HG03378 (cell line): ENCODE data around the gene CREB3L2.
"Not testable (repeated sequence)": the region's sequence is repeated elsewhere in the genome, so short reads cannot be mapped to it uniquely, and the experiment has no call there.

Source experiments
- ATAC-seq: cut with Tn5 transposase; IDR thresholded peaks from one replicate; pipeline ENCODE4 v1.9.1; 2021; ENCODE audit warnings: mild to moderate bottlenecking, moderate library complexity; ENCODE audit not compliant: unreplicated experiment

The CREB3L2 gene, protein sequence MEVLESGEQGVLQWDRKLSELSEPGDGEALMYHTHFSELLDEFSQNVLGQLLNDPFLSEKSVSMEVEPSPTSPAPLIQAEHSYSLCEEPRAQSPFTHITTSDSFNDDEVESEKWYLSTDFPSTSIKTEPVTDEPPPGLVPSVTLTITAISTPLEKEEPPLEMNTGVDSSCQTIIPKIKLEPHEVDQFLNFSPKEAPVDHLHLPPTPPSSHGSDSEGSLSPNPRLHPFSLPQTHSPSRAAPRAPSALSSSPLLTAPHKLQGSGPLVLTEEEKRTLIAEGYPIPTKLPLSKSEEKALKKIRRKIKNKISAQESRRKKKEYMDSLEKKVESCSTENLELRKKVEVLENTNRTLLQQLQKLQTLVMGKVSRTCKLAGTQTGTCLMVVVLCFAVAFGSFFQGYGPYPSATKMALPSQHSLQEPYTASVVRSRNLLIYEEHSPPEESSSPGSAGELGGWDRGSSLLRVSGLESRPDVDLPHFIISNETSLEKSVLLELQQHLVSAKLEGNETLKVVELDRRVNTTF

DNA sequence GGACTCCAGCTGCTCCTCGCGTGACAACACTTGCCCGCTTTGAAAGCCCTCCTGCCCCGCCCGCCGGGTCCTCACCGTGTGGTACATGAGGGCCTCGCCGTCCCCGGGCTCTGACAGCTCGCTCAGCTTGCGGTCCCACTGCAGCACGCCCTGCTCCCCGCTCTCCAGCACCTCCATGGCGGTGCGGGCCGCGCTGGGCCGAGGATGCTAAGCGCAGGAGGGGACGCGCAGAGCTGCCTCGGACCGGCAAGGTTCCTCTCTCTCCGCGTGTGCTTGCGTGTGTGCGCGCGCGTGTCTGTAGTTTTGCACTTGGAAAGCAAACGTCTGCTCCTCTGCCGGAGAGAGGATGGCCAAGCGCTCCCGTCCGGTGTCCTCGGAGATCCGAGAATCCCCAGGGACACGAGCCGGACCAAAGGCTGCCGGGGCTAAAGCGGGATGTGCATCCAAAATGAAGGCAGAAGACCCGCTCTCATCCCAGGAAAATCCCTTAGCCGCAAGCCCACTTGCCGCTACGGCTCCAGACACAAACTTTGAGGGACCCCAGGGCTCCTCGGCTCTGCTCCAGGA is at the start of gene CREB3L2:
CREB3L2 (minus strand) TSS at position 558 of the 567 bp plus-strand sequence; CDS start at position 177, 381 bp downstream.
- peak; percentile 15 for ATAC-seq

DNA sequence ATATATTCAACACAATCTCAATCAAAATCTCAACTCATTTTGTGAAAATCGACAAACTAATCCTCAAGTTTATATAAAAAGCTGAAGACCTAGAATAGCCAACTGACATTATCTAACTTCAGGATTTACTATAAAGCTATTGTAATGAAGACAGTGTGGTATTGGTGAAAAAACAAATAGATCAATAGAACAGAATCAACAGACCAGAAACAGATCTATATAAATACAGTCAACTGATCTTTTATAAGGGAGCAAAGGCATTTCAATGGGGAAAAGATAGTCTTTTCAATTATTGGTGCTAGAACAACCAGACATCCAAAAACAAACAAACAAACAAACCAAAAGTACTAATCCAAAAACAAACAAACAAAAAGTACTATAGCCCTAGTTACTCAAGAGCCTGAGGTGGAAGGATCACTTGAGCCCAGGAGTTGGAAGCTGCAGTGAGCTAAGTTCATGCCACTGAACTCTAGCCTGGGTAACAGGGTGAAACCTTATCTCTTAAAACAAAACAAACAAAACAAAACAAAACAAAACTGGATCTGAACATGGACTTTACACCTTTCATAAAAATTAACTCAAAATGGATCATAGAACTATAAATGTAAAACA is 47.7 kb upstream of the CREB3L2 start:
- ATAC-seq = no peak

DNA sequence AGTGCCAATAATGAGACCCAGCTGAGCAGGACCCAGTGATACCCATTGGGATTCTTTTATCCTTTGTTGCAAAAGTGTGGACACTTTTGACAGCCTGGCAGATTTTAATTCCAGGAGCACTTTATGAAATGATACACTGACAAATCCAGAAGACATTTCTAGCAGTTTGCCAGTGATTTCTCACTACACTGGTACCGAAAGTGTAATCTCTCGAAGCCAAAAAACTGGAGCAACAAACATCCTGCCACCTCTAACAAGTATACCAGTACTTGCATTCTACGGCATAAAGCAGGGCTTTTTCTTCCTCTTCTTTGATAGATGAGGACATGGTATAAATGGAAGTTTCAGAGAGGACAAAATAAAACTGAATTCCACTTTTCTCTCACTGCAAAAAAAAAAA is 46.0 kb upstream of the CREB3L2 start:
- ATAC-seq = no peak

- no peak for ATAC-seq
These were observed 43.0 kb upstream of the CREB3L2 start for GRCh38 chr7:138044897-138045296.

- ATAC-seq = not testable (repeated sequence)
These were observed 38.2 kb upstream of the CREB3L2 start for GRCh38 chr7:138040063-138040462.

GRCh38 chr7:138036135-138036534 is 34.2 kb upstream of the CREB3L2 start:
- no peak for ATAC-seq

GRCh38 chr7:138033241-138033640 is 31.4 kb upstream of the CREB3L2 start:
- no peak for ATAC-seq

DNA sequence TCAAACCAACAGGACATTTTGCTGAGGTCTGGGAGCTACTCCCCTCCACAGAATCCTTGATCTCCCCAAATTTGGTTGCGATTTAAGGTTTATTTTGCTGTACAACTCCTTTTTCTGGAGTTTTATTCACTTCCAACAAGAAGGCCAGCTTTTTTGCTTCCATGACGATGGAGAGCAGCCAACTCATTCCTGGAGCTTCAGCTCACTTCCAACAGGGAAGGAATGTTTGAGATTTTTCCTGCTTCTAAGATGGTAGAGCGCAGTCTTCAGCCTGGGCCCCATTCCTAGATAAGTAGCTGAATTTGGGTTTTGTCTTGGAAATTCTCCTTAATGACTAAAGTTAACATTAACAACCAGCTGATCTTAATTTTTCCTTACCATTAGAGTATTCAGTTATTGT is 30.9 kb upstream of the CREB3L2 start:
- ATAC-seq = no peak

DNA sequence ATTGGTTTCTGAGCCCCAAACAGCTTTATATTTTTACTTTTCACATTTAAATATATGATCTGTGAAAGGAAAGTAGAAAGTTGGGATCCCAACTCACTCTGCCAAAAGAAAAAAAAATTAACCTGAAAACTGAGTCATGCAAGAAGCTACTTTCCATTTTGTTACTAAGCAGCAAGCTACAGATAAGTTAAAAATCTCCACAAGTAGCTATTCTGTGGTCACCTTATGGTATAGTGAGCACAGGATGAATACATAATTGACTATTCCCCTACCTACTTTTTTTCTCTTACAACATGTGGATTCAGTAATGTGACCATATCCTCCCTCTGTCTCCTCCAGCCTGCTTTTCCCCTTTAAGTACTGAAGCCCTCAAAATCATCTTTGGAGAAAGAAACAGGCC is 30.3 kb upstream of the CREB3L2 start:
- ATAC-seq = peak; percentile 88

GRCh38 chr7:138030679-138031351 is 28.9 kb upstream of the CREB3L2 start:
- ATAC-seq = no peak

- ATAC-seq = no peak
These were observed 28.1 kb upstream of the CREB3L2 start for GRCh38 chr7:138029941-138030340.

DNA sequence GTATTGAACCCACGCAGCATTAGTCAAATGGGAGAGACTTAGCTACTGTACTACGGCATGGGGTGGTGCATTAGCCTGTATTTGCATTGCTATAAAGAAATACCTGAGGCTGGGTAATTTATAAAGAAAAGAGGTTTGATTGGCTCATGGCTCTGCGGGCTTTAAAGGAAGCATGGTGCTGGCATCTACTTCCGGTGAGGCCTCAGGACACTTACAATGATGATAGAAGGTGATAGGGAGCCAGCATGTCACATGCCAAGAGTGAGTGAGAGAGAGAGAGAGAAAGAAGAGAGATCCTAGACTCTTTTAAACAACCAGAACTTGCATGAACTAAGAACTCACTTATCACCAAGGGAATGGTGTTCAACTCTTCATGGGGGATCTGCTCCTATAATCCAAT is 27.2 kb upstream of the CREB3L2 start:
- ATAC-seq = no peak

- ATAC-seq = no peak
These were observed 25.2 kb upstream of the CREB3L2 start for GRCh38 chr7:138027100-138027499.

- ATAC-seq = no peak
These were observed 23.6 kb upstream of the CREB3L2 start for GRCh38 chr7:138025215-138026186.

GRCh38 chr7:138024765-138025164 is 22.9 kb upstream of the CREB3L2 start:
- ATAC-seq = no peak

- no peak for ATAC-seq
These were observed 22.4 kb upstream of the CREB3L2 start for GRCh38 chr7:138024343-138024691.

GRCh38 chr7:138023618-138024342 is 21.9 kb upstream of the CREB3L2 start:
- ATAC-seq = peak; percentile 91

DNA sequence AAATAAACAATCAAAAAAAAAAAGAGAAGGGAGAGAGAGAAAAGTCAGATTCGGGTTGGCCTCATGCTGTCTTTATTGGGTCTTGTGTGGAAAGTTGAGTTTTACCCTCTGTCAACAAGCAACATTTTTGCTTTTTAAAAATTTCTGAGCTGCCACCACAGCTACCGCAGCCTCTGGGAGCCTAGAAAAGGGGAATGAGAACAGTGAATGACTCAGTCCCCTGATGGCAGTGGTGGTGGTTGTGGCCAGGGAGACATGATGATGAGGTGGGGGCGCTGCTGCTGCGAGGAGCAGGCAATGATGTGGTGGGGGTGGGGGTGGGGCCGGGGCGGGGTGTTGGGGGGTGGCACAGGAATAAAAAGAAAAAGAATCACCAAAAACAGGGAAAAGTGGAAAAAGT is 20.0 kb upstream of the CREB3L2 start:
- no peak for ATAC-seq

DNA sequence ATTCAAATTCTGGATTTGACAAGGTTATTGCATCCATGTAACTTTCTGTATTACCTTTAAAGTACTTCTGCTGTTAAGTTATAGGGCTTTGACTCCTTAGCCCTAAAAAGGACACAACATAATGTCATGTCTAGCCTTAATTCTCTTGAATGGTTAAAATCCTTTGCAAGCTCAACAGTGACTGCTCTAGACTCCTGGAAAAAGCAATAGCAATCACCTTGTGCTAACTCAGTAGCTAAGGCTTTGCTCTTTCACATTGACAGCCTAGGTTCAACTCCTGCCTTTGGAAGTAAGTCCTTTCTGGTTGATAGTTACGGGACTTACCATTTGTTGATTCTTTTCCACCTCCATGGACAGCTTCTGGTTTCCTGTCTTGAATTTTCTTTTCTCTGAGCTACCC is 16.1 kb upstream of the CREB3L2 start:
- ATAC-seq = no peak

- ATAC-seq = no peak
These were observed 13.2 kb upstream of the CREB3L2 start for GRCh38 chr7:138015096-138015495.
